A549 (cell line): Measurements from ENCODE around the gene LRCH1. TPM values are rescaled to one million over a fixed set of nuclear protein-coding genes. Genes with fewer than 3 reads are reported as not detected.

Experiments
- ATAC-seq, 2 experiments: fragments of 200-7000 bp in 1 of 2; fragments of >200 bp in 1 of 2; cut with Nextera tagmentation in 1 of 2; cut with Tn5 transposase in 1 of 2; 3 replicates each; pipeline versions ENCODE4 v1.8.0 to v1.9.1; 2018 to 2020; ENCODE audit warnings: mild to moderate bottlenecking in 1 of 2, moderate library complexity in 1 of 2
- CTCF ChIA-PET: fragments of 300-600 bp; sonication (Branson Sonifier 250); formaldehyde crosslinking; extraction: SDS; loops from one replicate; lab custom pipeline; 2021; ENCODE audit warnings: antibody characterized with exemption, inconsistent platforms; lab: Yijun Ruan, JAX
- POLR2A ChIA-PET: fragments of 350-600 bp; formaldehyde crosslinking; extraction: SDS; loops from one replicate; lab custom pipeline; 2021; ENCODE audit warnings: antibody characterized with exemption, inconsistent platforms; lab: Yijun Ruan, JAX
- DNase-seq, 2 experiments: peaks; one replicate each; pipeline versions ENCODE4 v3.0.0 to v3.0.0-alpha.2; 2011 to 2016; ENCODE audit warnings: low read depth in 1 of 2, low spot score in 1 of 2
- FAIRE-seq: peaks from 2 replicates; lab custom pipeline; 2011; peaks lifted over from hg19 to GRCh38; lab: Jason Lieb, UNC
- H3K27ac ChIP-seq, 2 experiments: fragments of >200 bp; sonication (Bioruptor Twin); formaldehyde crosslinking; 3 replicates each; pipeline ENCODE4 v1.5.1; 2016 to 2017
- H3K4me1 ChIP-seq: fragments of >200 bp; sonication (Bioruptor Twin); formaldehyde crosslinking; 3 replicates; pipeline ENCODE4 v1.6.1; 2016
- H3K4me2 ChIP-seq: fragments of >200 bp; sonication (Bioruptor Twin); formaldehyde crosslinking; 3 replicates; pipeline ENCODE4 v1.6.1; 2016
- H3K4me3 ChIP-seq: fragments of >200 bp; sonication (Bioruptor Twin); formaldehyde crosslinking; 3 replicates; pipeline ENCODE4 v1.5.1; 2016
- H3K9me3 ChIP-seq: fragments of >200 bp; sonication (Bioruptor Twin); formaldehyde crosslinking; 3 replicates; pipeline ENCODE4 v1.6.1; 2016
- CBX2 ChIP-seq: fragments of 200-600 bp; sonication (generic); IDR thresholded peaks from 2 replicates; pipeline ENCODE4 v1.6.1; 2016; ENCODE audit warnings: low read depth, mild to moderate bottlenecking, borderline replicate concordance
- CBX8 ChIP-seq: fragments of 200-600 bp; sonication (generic); IDR thresholded peaks from 2 replicates; pipeline ENCODE4 v1.6.1; 2016
- CHD4 ChIP-seq: fragments of 200-600 bp; sonication (generic); IDR thresholded peaks from 2 replicates; pipeline ENCODE4 v1.6.1; 2016; ENCODE audit warnings: antibody characterized with exemption, mild to moderate bottlenecking, borderline replicate concordance
- EP300 ChIP-seq, 2 experiments: fragments of >200 bp; sonication (Bioruptor Twin); formaldehyde crosslinking; IDR thresholded peaks; 2 replicates in 1 of 2; 3 replicates in 1 of 2; pipeline ENCODE4 v1.6.1; 2016 to 2017
- ESRRA ChIP-seq: fragments of 150-350 bp; IDR thresholded peaks from 2 replicates; pipeline ENCODE4 v1.6.1; 2014; ENCODE audit warnings: mild to moderate bottlenecking, low read length, borderline replicate concordance
- FOSB ChIP-seq: fragments of 250-450 bp; sonication (Bioruptor Pico); IDR thresholded peaks from 2 replicates; pipeline ENCODE4 v1.5.0; 2020; ENCODE audit warnings: mild to moderate bottlenecking, moderate library complexity
- FOXS1 ChIP-seq: fragments of 250-450 bp; sonication (Bioruptor Pico); IDR thresholded peaks from 2 replicates; pipeline ENCODE4 v1.5.0; 2020; ENCODE audit warnings: mild to moderate bottlenecking, moderate library complexity
- GATA3 ChIP-seq: IDR thresholded peaks from 2 replicates; pipeline ENCODE4 v1.6.1; 2012; ENCODE audit warnings: borderline replicate concordance
- HEYL ChIP-seq: fragments of 250-450 bp; sonication (Bioruptor Pico); IDR thresholded peaks from 2 replicates; pipeline ENCODE4 v1.8.0; 2021; ENCODE audit warnings: mild to moderate bottlenecking, moderate library complexity
- KDM5A ChIP-seq: fragments of 200-600 bp; sonication (generic); IDR thresholded peaks from 2 replicates; pipeline ENCODE4 v1.6.1; 2016; ENCODE audit warnings: antibody characterized with exemption, mild to moderate bottlenecking
- NPAS2 ChIP-seq: fragments of 250-450 bp; sonication (Bioruptor Pico); IDR thresholded peaks from 2 replicates; pipeline ENCODE4 v1.8.0; 2022; ENCODE audit warnings: mild to moderate bottlenecking, moderate library complexity, borderline replicate concordance
- POLR2A ChIP-seq: IDR thresholded peaks from 2 replicates; pipeline ENCODE4 v1.6.1; 2012; ENCODE audit warnings: mild to moderate bottlenecking, low read length
- POLR2AphosphoS2 ChIP-seq: conservative IDR thresholded peaks from 2 replicates; pipeline ENCODE4 v1.6.1; 2012; ENCODE audit warnings: low read length, improper control_type of control experiment, inconsistent platforms
- RCOR1 ChIP-seq: fragments of 150-350 bp; IDR thresholded peaks from 2 replicates; pipeline ENCODE4 v1.6.1; 2014; ENCODE audit warnings: antibody characterized with exemption, low read length, low read depth
- RFX5 ChIP-seq: fragments of 450-650 bp; IDR thresholded peaks from 2 replicates; pipeline ENCODE4 v1.7.1; 2014; ENCODE audit warnings: antibody characterized with exemption, mild to moderate bottlenecking, moderate library complexity
- WGBS: methylation state at CpG from one replicate; pipeline ENCODE4 v1.1.6; 2017; ENCODE audit errors: missing lambda C conversion rate; 5-methylcytosine and 5-hydroxymethylcytosine counted together
- polyA plus RNA-seq, 4 experiments: library from polyadenylated mRNA; depleted of rRNA in 3 of 4; stranded (reverse); fragments of >200 nt; fragmentation: RNase III in 1 of 4; extraction: RNeasy Plus Mini Kit Qiagen cat#74134 plus additional on column Dnase treatment in 1 of 4; gene quantifications; 2 replicates in 3 of 4; 3 replicates in 1 of 4; pipeline ENCODE4 v1.2.3, GENCODE V29; 2011 to 2017
- TF ChIP-seq, protein P1 (sequence below): fragments of >200 bp; sonication (Bioruptor Twin); formaldehyde crosslinking; IDR thresholded peaks from 3 replicates; pipeline ENCODE4 v1.5.1; 2016
- TF ChIP-seq, protein P2 (sequence below): IDR thresholded peaks from 2 replicates; pipeline ENCODE4 v1.6.1; 2012
- TF ChIP-seq, protein P3 (sequence below): fragments of 250-450 bp; sonication (Bioruptor Pico); IDR thresholded peaks from 2 replicates; pipeline ENCODE4 v1.5.0; 2020; ENCODE audit warnings: low read depth, mild to moderate bottlenecking, moderate library complexity
- TF ChIP-seq, protein P4 (sequence below): fragments of >200 bp; sonication (Bioruptor Twin); formaldehyde crosslinking; IDR thresholded peaks from 3 replicates; pipeline ENCODE4 v1.6.1; 2016
- TF ChIP-seq, protein P5 (sequence below): IDR thresholded peaks from 2 replicates; pipeline ENCODE4 v1.6.1; 2012; ENCODE audit warnings: low read depth, borderline replicate concordance
- TF ChIP-seq, protein P6 (sequence below): fragments of >200 bp; sonication (Bioruptor Twin); formaldehyde crosslinking; IDR thresholded peaks from 2 replicates; pipeline ENCODE4 v1.6.1; 2016
- TF ChIP-seq, protein P7 (sequence below): fragments of 250-450 bp; sonication (Bioruptor Pico); IDR thresholded peaks from 2 replicates; pipeline ENCODE4 v1.5.0; 2021; ENCODE audit warnings: mild to moderate bottlenecking, moderate library complexity, borderline replicate concordance

Gene LRCH1
- polyA plus RNA-seq, 2 of the 4 experiments (the other 2 are of a cell fraction), result 8.5 to 16.4 TPM

DNA sequence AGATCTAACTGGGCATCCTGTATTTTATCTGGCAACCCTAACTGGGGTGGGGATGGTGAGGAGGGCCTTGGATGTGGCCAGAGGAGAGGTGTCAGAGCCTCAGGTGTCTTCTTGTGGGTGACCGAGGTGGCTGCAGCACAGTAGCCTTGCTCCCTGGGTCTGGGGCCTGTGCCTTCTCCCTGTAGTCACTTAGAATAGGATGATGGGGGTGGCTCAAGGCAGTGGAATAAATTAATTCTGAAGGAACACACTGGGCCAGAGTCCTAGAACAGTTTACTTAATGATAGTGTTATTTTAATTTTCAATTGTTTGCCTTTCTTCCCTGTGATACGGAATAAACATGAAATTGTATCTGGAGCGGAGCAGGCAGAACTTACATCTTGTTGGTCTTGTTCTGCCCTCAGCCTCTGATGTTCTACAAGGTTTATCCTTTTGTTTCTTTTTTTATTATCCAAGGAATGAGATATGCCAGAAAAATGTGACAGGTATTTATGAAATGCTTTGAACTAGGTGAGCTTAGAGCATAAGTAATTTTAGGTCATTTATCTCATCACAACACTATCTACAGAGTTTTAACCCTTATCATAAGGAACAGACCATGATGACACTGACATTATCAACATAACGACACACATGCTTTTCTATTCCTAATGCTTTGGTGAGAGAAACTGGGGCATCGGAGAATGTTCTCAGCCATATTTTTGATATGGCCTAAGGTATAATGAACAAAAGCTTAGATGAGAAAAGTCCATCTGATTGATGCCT is 51.4 kb downstream of the LRCH1 start:
- TF ChIP-seq, protein P1, sequence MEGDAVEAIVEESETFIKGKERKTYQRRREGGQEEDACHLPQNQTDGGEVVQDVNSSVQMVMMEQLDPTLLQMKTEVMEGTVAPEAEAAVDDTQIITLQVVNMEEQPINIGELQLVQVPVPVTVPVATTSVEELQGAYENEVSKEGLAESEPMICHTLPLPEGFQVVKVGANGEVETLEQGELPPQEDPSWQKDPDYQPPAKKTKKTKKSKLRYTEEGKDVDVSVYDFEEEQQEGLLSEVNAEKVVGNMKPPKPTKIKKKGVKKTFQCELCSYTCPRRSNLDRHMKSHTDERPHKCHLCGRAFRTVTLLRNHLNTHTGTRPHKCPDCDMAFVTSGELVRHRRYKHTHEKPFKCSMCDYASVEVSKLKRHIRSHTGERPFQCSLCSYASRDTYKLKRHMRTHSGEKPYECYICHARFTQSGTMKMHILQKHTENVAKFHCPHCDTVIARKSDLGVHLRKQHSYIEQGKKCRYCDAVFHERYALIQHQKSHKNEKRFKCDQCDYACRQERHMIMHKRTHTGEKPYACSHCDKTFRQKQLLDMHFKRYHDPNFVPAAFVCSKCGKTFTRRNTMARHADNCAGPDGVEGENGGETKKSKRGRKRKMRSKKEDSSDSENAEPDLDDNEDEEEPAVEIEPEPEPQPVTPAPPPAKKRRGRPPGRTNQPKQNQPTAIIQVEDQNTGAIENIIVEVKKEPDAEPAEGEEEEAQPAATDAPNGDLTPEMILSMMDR, result no peak
- TF ChIP-seq NPAS2 (no peak), RFX5 (no peak)
- TF ChIP-seq, protein P2, sequence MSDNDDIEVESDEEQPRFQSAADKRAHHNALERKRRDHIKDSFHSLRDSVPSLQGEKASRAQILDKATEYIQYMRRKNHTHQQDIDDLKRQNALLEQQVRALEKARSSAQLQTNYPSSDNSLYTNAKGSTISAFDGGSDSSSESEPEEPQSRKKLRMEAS, result no peak
- TF ChIP-seq, protein P3, sequence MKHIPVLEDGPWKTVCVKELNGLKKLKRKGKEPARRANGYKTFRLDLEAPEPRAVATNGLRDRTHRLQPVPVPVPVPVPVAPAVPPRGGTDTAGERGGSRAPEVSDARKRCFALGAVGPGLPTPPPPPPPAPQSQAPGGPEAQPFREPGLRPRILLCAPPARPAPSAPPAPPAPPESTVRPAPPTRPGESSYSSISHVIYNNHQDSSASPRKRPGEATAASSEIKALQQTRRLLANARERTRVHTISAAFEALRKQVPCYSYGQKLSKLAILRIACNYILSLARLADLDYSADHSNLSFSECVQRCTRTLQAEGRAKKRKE (CRISPR knock-in tag), result no peak
- ATAC-seq (no peak), DNase-seq (no peak), FAIRE-seq (no peak)
- peaks cover 90% of the 10 kb centered on the region for H3K4me1 ChIP-seq
- ChIA-PET CTCF (interaction anchor here (1.0 to 3.1 kb wide), 5 partner anchors 14 to 117 kb away, joined by 3 to 14 read pairs (median 4); no protein-coding TSS in a partner anchor), POLR2A (no interaction called here)
- H3K9me3 ChIP-seq, result no peaks in the 10 kb centered on the region
- peak overlapping the region; percentile 83 to 96 for H3K27ac ChIP-seq
- H3K4me3 ChIP-seq, result no peak overlapping the region
- H3K4me2 ChIP-seq, result peak overlapping the region; percentile 88
- 76% methylated on average over 5 of the region's 5 CpGs for WGBS

DNA sequence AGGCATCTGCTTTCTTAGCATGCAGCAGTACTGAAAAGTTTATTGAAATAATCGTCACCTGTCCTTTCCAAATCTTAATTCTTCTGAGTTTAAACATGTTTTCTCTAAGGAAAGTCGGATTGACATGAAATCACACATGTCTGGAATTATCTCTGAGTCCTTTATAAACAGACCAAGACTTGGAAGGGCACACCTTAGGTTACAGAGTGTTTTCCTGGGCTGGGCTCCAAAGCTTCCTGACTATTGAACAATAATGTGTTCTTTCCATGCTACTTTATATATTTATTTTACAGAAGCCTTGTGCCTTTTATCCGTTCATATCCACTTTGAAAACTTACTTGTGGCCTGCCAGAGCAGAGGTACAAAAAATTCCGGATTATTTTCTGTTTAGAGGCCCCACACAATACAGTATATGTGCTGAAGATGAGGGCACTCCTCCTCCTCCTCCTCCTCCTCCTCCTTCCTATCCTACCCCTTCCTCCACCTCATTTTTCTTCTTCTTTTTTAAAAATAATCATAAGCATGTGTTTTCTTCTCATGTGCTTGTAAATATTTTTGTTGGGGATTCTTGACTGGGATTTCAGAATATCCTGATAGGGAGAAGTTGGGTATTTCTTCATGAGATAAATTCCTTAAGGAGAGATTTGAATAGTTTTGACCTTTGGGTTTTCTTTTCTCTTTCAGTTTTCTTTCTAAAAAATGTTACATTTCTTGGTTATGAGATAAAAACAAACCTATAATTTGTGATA is 52.3 kb downstream of the LRCH1 start:
- Histone ChIP-seq H3K9me3 (no peaks in the 10 kb centered on the region), H3K4me3 (no peak overlapping the region), H3K4me2 (peak overlapping the region; percentile 88), H3K27ac (peak overlapping the region; percentile 83 to 96), H3K4me1 (peaks cover 91% of the 10 kb centered on the region)
- CTCF ChIA-PET, result interaction anchor here (1.0 kb wide), 1 partner anchor 98 kb away, joined by 3 read pairs; no protein-coding TSS in a partner anchor
- TF ChIP-seq, protein P4, sequence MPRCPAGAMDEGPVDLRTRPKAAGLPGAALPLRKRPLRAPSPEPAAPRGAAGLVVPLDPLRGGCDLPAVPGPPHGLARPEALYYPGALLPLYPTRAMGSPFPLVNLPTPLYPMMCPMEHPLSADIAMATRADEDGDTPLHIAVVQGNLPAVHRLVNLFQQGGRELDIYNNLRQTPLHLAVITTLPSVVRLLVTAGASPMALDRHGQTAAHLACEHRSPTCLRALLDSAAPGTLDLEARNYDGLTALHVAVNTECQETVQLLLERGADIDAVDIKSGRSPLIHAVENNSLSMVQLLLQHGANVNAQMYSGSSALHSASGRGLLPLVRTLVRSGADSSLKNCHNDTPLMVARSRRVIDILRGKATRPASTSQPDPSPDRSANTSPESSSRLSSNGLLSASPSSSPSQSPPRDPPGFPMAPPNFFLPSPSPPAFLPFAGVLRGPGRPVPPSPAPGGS, result no peak
- TF ChIP-seq HEYL (CRISPR knock-in tag) (no peak), CBX8 (no peak), ESRRA (no peak), RFX5 (no peak), EP300 (IDR thresholded peaks at IDR 0.05) (no peak), FOXS1 (no peak), POLR2AphosphoS2 (no peak), GATA3 (no peak), CHD4 (no peak), RCOR1 (no peak), POLR2A (no peak), CBX2 (no peak), FOSB (CRISPR knock-in tag) (no peak), KDM5A (no peak)
- TF ChIP-seq, protein P2, result no peak
- TF ChIP-seq, protein P5, sequence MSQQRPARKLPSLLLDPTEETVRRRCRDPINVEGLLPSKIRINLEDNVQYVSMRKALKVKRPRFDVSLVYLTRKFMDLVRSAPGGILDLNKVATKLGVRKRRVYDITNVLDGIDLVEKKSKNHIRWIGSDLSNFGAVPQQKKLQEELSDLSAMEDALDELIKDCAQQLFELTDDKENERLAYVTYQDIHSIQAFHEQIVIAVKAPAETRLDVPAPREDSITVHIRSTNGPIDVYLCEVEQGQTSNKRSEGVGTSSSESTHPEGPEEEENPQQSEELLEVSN, result no peak
- TF ChIP-seq, protein P6, sequence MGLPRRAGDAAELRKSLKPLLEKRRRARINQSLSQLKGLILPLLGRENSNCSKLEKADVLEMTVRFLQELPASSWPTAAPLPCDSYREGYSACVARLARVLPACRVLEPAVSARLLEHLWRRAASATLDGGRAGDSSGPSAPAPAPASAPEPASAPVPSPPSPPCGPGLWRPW, result no peak
- TF ChIP-seq, protein P7, sequence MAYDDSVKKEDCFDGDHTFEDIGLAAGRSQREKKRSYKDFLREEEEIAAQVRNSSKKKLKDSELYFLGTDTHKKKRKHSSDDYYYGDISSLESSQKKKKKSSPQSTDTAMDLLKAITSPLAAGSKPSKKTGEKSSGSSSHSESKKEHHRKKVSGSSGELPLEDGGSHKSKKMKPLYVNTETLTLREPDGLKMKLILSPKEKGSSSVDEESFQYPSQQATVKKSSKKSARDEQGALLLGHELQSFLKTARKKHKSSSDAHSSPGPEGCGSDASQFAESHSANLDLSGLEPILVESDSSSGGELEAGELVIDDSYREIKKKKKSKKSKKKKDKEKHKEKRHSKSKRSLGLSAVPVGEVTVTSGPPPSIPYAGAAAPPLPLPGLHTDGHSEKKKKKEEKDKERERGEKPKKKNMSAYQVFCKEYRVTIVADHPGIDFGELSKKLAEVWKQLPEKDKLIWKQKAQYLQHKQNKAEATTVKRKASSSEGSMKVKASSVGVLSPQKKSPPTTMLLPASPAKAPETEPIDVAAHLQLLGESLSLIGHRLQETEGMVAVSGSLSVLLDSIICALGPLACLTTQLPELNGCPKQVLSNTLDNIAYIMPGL (CRISPR knock-in tag), result no peak
- ATAC-seq (no peak), DNase-seq (no peak), FAIRE-seq (no peak)
- POLR2A ChIA-PET, result no interaction called here
- WGBS, result 13% methylated on average over 4 of the region's 4 CpGs
